ENCODE measurements around the gene HM13. TPM values are rescaled to one million over a fixed set of nuclear protein-coding genes. Genes with fewer than 3 reads are reported as not detected.

Gene HM13
- total and polyA plus RNA-seq, 2 of the 13 experiments (the other 11 are each of a cell fraction or from before 2014, with no cell fraction given): 118 to 243 TPM

DNA sequence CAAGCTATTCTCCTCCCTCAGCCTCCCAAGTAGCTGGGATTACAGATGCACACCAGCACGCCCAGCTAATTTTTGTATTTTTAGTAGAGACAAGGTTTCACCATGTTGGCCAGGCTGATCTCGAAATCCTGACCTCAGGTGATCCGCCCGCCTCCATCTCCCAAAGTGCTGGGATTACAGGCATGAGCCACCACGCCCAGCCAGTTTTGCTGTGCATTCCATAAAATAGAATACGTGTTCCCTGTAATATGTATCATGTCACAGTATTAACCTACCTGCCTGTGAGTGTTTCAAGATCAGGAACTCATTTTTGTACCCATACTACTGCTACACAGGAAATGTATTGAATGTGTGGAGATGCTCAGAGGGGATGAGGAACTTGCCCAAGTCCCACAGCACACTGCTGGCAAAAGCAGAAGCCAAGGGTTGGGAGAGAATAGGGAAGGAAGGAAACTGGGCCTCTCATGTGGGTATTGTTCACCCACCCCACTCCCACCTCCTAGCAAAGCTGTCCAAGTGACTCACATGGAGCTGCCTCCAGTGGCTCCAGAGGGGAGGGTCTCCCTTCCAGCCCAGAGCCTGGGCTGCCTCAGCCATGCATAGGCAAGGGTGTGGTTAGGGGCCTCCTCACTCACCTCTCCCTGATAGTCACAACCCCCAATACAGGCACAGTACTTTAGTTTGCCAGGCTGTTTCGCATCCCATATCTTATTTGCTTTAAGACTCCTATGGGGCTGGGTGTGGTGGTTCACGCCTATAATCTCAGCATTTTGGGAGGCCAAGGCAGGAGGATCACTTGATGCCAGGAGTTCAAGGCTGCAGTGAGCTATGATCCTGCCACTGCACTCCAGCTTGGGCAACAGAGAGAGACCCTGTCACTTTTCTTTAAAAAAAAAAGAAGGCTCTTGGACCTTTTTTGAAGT lies 9.4 kb downstream of the HM13 start (continued):
- TF ChIP-seq ARNTL (CRISPR knock-in tag; IDR thresholded peaks at IDR 0.05) (no peak), GZF1 (CRISPR knock-in tag; IDR thresholded peaks at IDR 0.05) (no peak), ESRRA (CRISPR knock-in tag; IDR thresholded peaks at IDR 0.05; ENCODE audit: low read depth) (no peak), RFX1 (IDR thresholded peaks at IDR 0.05) (no peak), PAWR (CRISPR knock-in tag; IDR thresholded peaks at IDR 0.05; ENCODE audit: borderline replicate concordance) (no peak), LCORL (IDR thresholded peaks at IDR 0.05) (no peak), LCORL (CRISPR knock-in tag; IDR thresholded peaks at IDR 0.05) (no peak), MATR3 (CRISPR knock-in tag; IDR thresholded peaks at IDR 0.05) (no peak), MYC (CRISPR knock-in tag; IDR thresholded peaks at IDR 0.05; ENCODE audit: borderline replicate concordance) (no peak), ZNF850 (CRISPR knock-in tag; conservative IDR thresholded peaks at IDR 0.05) (no peak), RBM22 (optimal IDR thresholded peaks at IDR 0.05; ENCODE audit: low read length) (peak; percentile 14), POLR2AphosphoS2 (IDR thresholded peaks at IDR 0.05; ENCODE audit: low read depth, low read length) (0 out of 2 replicates have a peak, but pooled peaks have one; percentile 32), POLR2G (IDR thresholded peaks at IDR 0.05; ENCODE audit: low read depth, low read length) (peak; percentile 17; the same call in 1 of the 2 replicates), TBP (CRISPR knock-in tag; IDR thresholded peaks at IDR 0.05) (no peak), RBFOX2 (IDR thresholded peaks at IDR 0.05; ENCODE audit: low read depth, low read length) (peak; percentile 39), JUN (CRISPR knock-in tag; IDR thresholded peaks at IDR 0.05) (no peak)
- TF ChIP-seq, protein P1, sequence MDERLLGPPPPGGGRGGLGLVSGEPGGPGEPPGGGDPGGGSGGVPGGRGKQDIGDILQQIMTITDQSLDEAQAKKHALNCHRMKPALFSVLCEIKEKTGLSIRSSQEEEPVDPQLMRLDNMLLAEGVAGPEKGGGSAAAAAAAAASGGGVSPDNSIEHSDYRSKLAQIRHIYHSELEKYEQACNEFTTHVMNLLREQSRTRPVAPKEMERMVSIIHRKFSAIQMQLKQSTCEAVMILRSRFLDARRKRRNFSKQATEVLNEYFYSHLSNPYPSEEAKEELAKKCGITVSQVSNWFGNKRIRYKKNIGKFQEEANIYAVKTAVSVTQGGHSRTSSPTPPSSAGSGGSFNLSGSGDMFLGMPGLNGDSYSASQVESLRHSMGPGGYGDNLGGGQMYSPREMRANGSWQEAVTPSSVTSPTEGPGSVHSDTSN (CRISPR knock-in tag; IDR thresholded peaks at IDR 0.05): no peak
- TF ChIP-seq, protein P2, sequence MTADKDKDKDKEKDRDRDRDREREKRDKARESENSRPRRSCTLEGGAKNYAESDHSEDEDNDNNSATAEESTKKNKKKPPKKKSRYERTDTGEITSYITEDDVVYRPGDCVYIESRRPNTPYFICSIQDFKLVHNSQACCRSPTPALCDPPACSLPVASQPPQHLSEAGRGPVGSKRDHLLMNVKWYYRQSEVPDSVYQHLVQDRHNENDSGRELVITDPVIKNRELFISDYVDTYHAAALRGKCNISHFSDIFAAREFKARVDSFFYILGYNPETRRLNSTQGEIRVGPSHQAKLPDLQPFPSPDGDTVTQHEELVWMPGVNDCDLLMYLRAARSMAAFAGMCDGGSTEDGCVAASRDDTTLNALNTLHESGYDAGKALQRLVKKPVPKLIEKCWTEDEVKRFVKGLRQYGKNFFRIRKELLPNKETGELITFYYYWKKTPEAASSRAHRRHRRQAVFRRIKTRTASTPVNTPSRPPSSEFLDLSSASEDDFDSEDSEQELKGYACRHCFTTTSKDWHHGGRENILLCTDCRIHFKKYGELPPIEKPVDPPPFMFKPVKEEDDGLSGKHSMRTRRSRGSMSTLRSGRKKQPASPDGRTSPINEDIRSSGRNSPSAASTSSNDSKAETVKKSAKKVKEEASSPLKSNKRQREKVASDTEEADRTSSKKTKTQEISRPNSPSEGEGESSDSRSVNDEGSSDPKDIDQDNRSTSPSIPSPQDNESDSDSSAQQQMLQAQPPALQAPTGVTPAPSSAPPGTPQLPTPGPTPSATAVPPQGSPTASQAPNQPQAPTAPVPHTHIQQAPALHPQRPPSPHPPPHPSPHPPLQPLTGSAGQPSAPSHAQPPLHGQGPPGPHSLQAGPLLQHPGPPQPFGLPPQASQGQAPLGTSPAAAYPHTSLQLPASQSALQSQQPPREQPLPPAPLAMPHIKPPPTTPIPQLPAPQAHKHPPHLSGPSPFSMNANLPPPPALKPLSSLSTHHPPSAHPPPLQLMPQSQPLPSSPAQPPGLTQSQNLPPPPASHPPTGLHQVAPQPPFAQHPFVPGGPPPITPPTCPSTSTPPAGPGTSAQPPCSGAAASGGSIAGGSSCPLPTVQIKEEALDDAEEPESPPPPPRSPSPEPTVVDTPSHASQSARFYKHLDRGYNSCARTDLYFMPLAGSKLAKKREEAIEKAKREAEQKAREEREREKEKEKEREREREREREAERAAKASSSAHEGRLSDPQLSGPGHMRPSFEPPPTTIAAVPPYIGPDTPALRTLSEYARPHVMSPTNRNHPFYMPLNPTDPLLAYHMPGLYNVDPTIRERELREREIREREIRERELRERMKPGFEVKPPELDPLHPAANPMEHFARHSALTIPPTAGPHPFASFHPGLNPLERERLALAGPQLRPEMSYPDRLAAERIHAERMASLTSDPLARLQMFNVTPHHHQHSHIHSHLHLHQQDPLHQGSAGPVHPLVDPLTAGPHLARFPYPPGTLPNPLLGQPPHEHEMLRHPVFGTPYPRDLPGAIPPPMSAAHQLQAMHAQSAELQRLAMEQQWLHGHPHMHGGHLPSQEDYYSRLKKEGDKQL (CRISPR knock-in tag; IDR thresholded peaks at IDR 0.05; ENCODE audit: low read depth): no peak
- TF ChIP-seq, protein P3, sequence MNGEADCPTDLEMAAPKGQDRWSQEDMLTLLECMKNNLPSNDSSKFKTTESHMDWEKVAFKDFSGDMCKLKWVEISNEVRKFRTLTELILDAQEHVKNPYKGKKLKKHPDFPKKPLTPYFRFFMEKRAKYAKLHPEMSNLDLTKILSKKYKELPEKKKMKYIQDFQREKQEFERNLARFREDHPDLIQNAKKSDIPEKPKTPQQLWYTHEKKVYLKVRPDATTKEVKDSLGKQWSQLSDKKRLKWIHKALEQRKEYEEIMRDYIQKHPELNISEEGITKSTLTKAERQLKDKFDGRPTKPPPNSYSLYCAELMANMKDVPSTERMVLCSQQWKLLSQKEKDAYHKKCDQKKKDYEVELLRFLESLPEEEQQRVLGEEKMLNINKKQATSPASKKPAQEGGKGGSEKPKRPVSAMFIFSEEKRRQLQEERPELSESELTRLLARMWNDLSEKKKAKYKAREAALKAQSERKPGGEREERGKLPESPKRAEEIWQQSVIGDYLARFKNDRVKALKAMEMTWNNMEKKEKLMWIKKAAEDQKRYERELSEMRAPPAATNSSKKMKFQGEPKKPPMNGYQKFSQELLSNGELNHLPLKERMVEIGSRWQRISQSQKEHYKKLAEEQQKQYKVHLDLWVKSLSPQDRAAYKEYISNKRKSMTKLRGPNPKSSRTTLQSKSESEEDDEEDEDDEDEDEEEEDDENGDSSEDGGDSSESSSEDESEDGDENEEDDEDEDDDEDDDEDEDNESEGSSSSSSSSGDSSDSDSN (CRISPR knock-in tag; IDR thresholded peaks at IDR 0.05): no peak

Data from HepG2 (cell line).